HCT116 (cell line): ENCODE measurements around the gene DRG1. TPM values are rescaled to one million over a fixed set of nuclear protein-coding genes. Genes with fewer than 3 reads are reported as not detected.

Source experiments
- ATAC-seq: fragments of 200-7000 bp; cut with Tn5 transposase; 2 replicates; pipeline ENCODE4 v1.9.1; 2020; ENCODE audit warnings: mild to moderate bottlenecking, moderate library complexity
- BruUV-seq: library from RNA; stranded (reverse); fragments of 400-500 nt; replicated peaks from 2 replicates; lab custom pipeline; 2021; lab: Mats Ljungman, UMichigan
- CTCF ChIA-PET: fragments of 300-600 bp; sonication (Branson Sonifier 250); formaldehyde crosslinking; loops from one replicate; lab custom pipeline; 2021; ENCODE audit warnings: antibody characterized with exemption; lab: Charles Lee
- POLR2A ChIA-PET: fragments of 300-600, 350-600 bp; sonication (Branson Sonifier 250); formaldehyde crosslinking; loops from one replicate; lab custom pipeline; 2021; ENCODE audit warnings: antibody characterized with exemption; lab: Charles Lee
- RAD21 ChIA-PET, 2 experiments: fragments of 300-600 bp; sonication (Branson Sonifier 250); formaldehyde crosslinking; loops; one replicate each; lab custom pipeline; 2023; ENCODE audit warnings: low total read pairs in 2 of 2; ENCODE audit not compliant: uncharacterized antibody in 2 of 2, unreplicated experiment in 2 of 2, low non-redundant PET in 1 of 2; lab: Charles Lee
- DNase-seq: peaks from one replicate; pipeline ENCODE4 v3.0.0-alpha.2; 2010; ENCODE audit warnings: low read depth, low spot score
- H2AFZ ChIP-seq: fragments of 200-600 bp; shearing (Covaris generic), sonication (generic); 2 replicates; pipeline ENCODE4 v1.6.1; 2017; ENCODE audit warnings: low read depth, mixed run types, mixed read lengths, antibody characterized with exemption, low read length; ENCODE audit not compliant: poor library complexity, severe bottlenecking
- H3K27ac ChIP-seq: 2 replicates; pipeline ENCODE4 v1.5.1; 2012; ENCODE audit warnings: low read depth, low read length
- H3K27me3 ChIP-seq: fragments of 200-600 bp; sonication (generic); 2 replicates; pipeline ENCODE4 v1.6.1; 2016; ENCODE audit warnings: mixed run types, low read length, mixed read lengths; ENCODE audit not compliant: insufficient read depth
- H3K36me3 ChIP-seq, 2 experiments: fragments of 200-500 bp in 1 of 2; fragments of 200-600 bp in 1 of 2; sonication (Bioruptor generic) in 1 of 2; sonication (generic) in 1 of 2; 2 replicates each; pipeline versions ENCODE4 v1.5.1 to v1.6.1; 2014 to 2016; ENCODE audit warnings: low read length in 2 of 2, inconsistent platforms in 1 of 2, mixed read lengths in 1 of 2, mixed run types in 1 of 2; ENCODE audit not compliant: insufficient read depth in 2 of 2, control insufficient read depth in 1 of 2
- H3K4me1 ChIP-seq, 2 experiments: fragments of 200-600 bp in 1 of 2; sonication (generic) in 1 of 2; 2 replicates each; pipeline versions ENCODE4 v1.5.1 to v1.6.1; 2012 to 2017; ENCODE audit warnings: low read length in 2 of 2, inconsistent platforms in 1 of 2, mild to moderate bottlenecking in 1 of 2, mixed read lengths in 1 of 2, mixed run types in 1 of 2, moderate library complexity in 1 of 2; ENCODE audit not compliant: insufficient read depth in 2 of 2, control insufficient read depth in 1 of 2
- H3K4me2 ChIP-seq: fragments of 200-600 bp; sonication (generic); 2 replicates; pipeline ENCODE4 v1.6.1; 2017; ENCODE audit warnings: mixed run types, low read length, mixed read lengths
- H3K4me3 ChIP-seq, 2 experiments: fragments of 200-600 bp in 1 of 2; sonication (generic) in 1 of 2; replicated peaks in 1 of 2; 2 replicates each; pipeline ENCODE4 v1.5.1; 2011 to 2016; ENCODE audit warnings: low read length in 2 of 2, control low read depth in 1 of 2, low read depth in 1 of 2, mild to moderate bottlenecking in 1 of 2, mixed read lengths in 1 of 2, mixed run types in 1 of 2
- H3K79me2 ChIP-seq: fragments of 200-600 bp; sonication (generic); 2 replicates; pipeline ENCODE4 v1.6.1; 2017; ENCODE audit warnings: mild to moderate bottlenecking, mixed run types, low read length, moderate library complexity, mixed read lengths; ENCODE audit not compliant: insufficient read depth
- H3K9ac ChIP-seq: fragments of 200-600 bp; sonication (generic); 2 replicates; pipeline ENCODE4 v1.6.1; 2016; ENCODE audit warnings: low read length, mixed read lengths
- H3K9me2 ChIP-seq: fragments of 200-600 bp; sonication (generic), shearing (Covaris generic); 2 replicates; pipeline ENCODE4 v1.6.1; 2017; ENCODE audit warnings: mixed run types, mild to moderate bottlenecking, moderate library complexity; ENCODE audit not compliant: insufficient read depth
- H3K9me3 ChIP-seq, 2 experiments: fragments of 200-500 bp in 1 of 2; fragments of 200-600 bp in 1 of 2; sonication (Bioruptor generic) in 1 of 2; sonication (generic) in 1 of 2; 2 replicates each; pipeline ENCODE4 v1.6.1; 2014 to 2017; ENCODE audit warnings: low read length in 2 of 2, mixed read lengths in 2 of 2, inconsistent platforms in 1 of 2, low read depth in 1 of 2, mild to moderate bottlenecking in 1 of 2, mixed run types in 1 of 2, moderate library complexity in 1 of 2; ENCODE audit not compliant: control insufficient read depth in 1 of 2, insufficient read depth in 1 of 2
- H4K20me1 ChIP-seq: fragments of 200-600 bp; sonication (generic), shearing (Covaris generic); 2 replicates; pipeline ENCODE4 v1.6.1; 2017; ENCODE audit warnings: mixed run types, mild to moderate bottlenecking, moderate library complexity; ENCODE audit not compliant: insufficient read depth
- CEBPB ChIP-seq: IDR thresholded peaks from 2 replicates; pipeline ENCODE4 v1.6.1; 2012; ENCODE audit warnings: low read depth
- JUND ChIP-seq: IDR thresholded peaks from 2 replicates; pipeline ENCODE4 v1.6.1; 2012
- POLR2A ChIP-seq: IDR thresholded peaks from 2 replicates; pipeline ENCODE4 v1.7.0; 2011; ENCODE audit warnings: borderline replicate concordance; ENCODE audit not compliant: insufficient read depth, insufficient read length; ENCODE audit errors: extremely low read depth
- POLR2AphosphoS5 ChIP-seq: IDR thresholded peaks from 2 replicates; pipeline ENCODE4 v1.6.1; 2011; ENCODE audit warnings: mild to moderate bottlenecking, low read depth, low read length, moderate library complexity
- SIN3A ChIP-seq: IDR thresholded peaks from 2 replicates; pipeline ENCODE4 v1.6.1; 2012; ENCODE audit warnings: low read depth
- TCF7L2 ChIP-seq: IDR thresholded peaks from 2 replicates; pipeline ENCODE4 v1.7.0; 2011; ENCODE audit warnings: borderline replicate concordance, inconsistent platforms; ENCODE audit not compliant: insufficient read depth, insufficient read length; ENCODE audit errors: extremely low read depth
- ZFX ChIP-seq: fragments of 450-650 bp; IDR thresholded peaks from 2 replicates; pipeline ENCODE4 v1.6.1; 2017
- ZNF274 ChIP-seq: fragments of 200-500 bp; sonication (Bioruptor generic); IDR thresholded peaks from 2 replicates; pipeline ENCODE4 v1.6.1; 2014; ENCODE audit warnings: mild to moderate bottlenecking, low read depth, low read length, inconsistent platforms
- intact Hi-C: fragments of 100-400 bp; cut with micrococcal nuclease; formaldehyde crosslinking; loops from 2 replicates; pipeline ENCODE4 v1.10.0; 2022
- total RNA-seq: library from RNA; stranded (reverse); gene quantifications from one replicate; pipeline ENCODE4 v1.2.1, GENCODE V29; 2021; ENCODE audit not compliant: unreplicated experiment
- TF ChIP-seq, protein P1 (sequence below): IDR thresholded peaks from 2 replicates; pipeline ENCODE4 v1.6.1; 2012; ENCODE audit warnings: low read depth

Gene DRG1
- total RNA-seq, 1 experiment from 2014 or later: 68.2 TPM

DNA sequence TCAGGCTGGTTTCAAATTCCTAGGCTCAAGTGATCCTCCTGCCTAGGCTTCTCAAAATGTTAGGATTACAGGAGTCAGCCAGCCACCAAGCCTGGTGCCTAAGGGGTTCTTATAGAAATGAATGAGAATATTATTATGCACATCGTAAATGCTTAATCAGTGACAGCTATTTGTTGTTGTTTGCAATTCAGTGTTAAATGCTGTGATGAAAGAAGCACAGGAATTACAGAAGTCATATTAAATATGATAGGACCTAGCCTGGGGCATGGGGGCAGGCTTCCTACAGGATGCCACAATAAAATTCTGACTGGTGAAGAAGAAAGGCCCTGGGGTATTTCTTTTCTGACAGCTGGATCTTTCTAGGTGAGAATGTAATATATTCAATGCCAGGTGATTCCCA, 39.4 kb upstream of the DRG1 start (continued):
- no peak for TF ChIP-seq CEBPB
- no peak for TF ChIP-seq POLR2AphosphoS5
- TF ChIP-seq JUND: no peak
- TF ChIP-seq, all 23 proteins: peak for 0

DNA sequence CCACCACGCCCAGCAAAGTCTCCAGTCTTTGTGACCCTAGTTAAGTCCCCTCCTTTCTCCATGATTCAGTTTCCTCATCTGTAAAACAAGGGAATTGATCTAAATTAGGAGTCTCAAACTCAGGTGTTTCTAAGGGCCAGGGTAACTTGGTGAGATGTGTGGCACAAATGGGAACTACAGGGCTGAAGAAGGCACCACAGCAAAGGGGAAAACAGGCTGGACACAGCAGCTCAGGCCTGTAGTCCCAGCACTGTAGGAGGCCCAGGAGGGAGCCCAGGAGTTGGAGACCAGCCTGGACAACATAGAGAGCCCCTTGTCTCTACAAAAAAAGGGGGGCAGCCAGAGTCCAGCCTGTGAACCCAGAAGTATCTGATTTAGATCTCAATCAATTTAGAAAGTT, 37.7 kb upstream of the DRG1 start:
- Histone ChIP-seq H3K4me3 (no peak overlapping the region), H3K9me2 (no peaks in the 10 kb centered on the region), H3K36me3 (no peaks in the 10 kb centered on the region), H3K79me2 (no peaks in the 10 kb centered on the region), H4K20me1 (no peaks in the 10 kb centered on the region), H3K9me3 (no peaks in the 10 kb centered on the region), H3K9ac (no peak overlapping the region), H3K4me2 (no peak overlapping the region), H3K4me1 (no peaks in the 10 kb centered on the region), H3K27ac (no peak overlapping the region), H2AFZ (no peak overlapping the region), H3K27me3 (no peaks in the 10 kb centered on the region)
- no TSS peak for BruUV-seq
- ATAC-seq (peak; percentile 67; the same call in 1 of the 2 replicates), DNase-seq (no peak)
- ChIA-PET CTCF (no interaction called here), POLR2A (no interaction called here), RAD21 (no interaction called here)
- intact Hi-C loops: no loop called here
- TF ChIP-seq POLR2A: no peak
- no peak for TF ChIP-seq ZNF274
- TF ChIP-seq TCF7L2: no peak
- TF ChIP-seq CEBPB: no peak
- TF ChIP-seq ZFX: no peak
- TF ChIP-seq, protein P1, sequence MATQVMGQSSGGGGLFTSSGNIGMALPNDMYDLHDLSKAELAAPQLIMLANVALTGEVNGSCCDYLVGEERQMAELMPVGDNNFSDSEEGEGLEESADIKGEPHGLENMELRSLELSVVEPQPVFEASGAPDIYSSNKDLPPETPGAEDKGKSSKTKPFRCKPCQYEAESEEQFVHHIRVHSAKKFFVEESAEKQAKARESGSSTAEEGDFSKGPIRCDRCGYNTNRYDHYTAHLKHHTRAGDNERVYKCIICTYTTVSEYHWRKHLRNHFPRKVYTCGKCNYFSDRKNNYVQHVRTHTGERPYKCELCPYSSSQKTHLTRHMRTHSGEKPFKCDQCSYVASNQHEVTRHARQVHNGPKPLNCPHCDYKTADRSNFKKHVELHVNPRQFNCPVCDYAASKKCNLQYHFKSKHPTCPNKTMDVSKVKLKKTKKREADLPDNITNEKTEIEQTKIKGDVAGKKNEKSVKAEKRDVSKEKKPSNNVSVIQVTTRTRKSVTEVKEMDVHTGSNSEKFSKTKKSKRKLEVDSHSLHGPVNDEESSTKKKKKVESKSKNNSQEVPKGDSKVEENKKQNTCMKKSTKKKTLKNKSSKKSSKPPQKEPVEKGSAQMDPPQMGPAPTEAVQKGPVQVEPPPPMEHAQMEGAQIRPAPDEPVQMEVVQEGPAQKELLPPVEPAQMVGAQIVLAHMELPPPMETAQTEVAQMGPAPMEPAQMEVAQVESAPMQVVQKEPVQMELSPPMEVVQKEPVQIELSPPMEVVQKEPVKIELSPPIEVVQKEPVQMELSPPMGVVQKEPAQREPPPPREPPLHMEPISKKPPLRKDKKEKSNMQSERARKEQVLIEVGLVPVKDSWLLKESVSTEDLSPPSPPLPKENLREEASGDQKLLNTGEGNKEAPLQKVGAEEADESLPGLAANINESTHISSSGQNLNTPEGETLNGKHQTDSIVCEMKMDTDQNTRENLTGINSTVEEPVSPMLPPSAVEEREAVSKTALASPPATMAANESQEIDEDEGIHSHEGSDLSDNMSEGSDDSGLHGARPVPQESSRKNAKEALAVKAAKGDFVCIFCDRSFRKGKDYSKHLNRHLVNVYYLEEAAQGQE: no peak
- TF ChIP-seq SIN3A: no peak
- TF ChIP-seq POLR2AphosphoS5: no peak
